GM19023 (cell line): Measurements from ENCODE around the gene TMA7B.
A peak's percentile ranks its signal among the peaks of the same experiment; 100 is the strongest.
"Not testable (repeated sequence)": the region's sequence is repeated elsewhere in the genome, so short reads cannot be mapped to it uniquely, and the experiment has no call there.

Experiments
- ATAC-seq: cut with Tn5 transposase; IDR thresholded peaks from one replicate; pipeline ENCODE4 v1.9.1; 2021; ENCODE audit warnings: mild to moderate bottlenecking, moderate library complexity; ENCODE audit not compliant: unreplicated experiment

Gene TMA7B

GRCh38 chr22:39951603-39952293, 8.4 kb upstream of the TMA7B start:
- ATAC-seq: not testable (repeated sequence)

GRCh38 chr22:39952347-39952746, 7.8 kb upstream of the TMA7B start:
- no peak for ATAC-seq

GRCh38 chr22:39953101-39953500, 7.1 kb upstream of the TMA7B start:
- ATAC-seq: no peak

- no peak for ATAC-seq
These were observed 5.6 kb upstream of the TMA7B start for GRCh38 chr22:39954584-39955055.

- ATAC-seq: no peak
These were observed 4.5 kb upstream of the TMA7B start for GRCh38 chr22:39955675-39956074.

GRCh38 chr22:39956932-39957664, 3.1 kb upstream of the TMA7B start:
- no peak for ATAC-seq

GRCh38 chr22:39958009-39958711, 2.0 kb upstream of the TMA7B start:
- ATAC-seq: no peak

GRCh38 chr22:39958949-39959639, 1.1 kb upstream of the TMA7B start:
- ATAC-seq: no peak

GRCh38 chr22:39960791-39961746, 872 bp downstream of the TMA7B start:
- peak; percentile 74 for ATAC-seq

- ATAC-seq: no peak
These were observed 1.9 kb downstream of the TMA7B start for GRCh38 chr22:39962071-39962470.

GRCh38 chr22:39965748-39966147, 5.6 kb downstream of the TMA7B start:
- ATAC-seq: no peak

- no peak for ATAC-seq
These were observed 6.3 kb downstream of the TMA7B start for GRCh38 chr22:39966470-39966869.

- no peak for ATAC-seq
These were observed 7.1 kb downstream of the TMA7B start for GRCh38 chr22:39967103-39967829.

- no peak for ATAC-seq
These were observed 8.1 kb downstream of the TMA7B start for GRCh38 chr22:39967996-39968972.

- ATAC-seq: no peak
These were observed 10.5 kb downstream of the TMA7B start for GRCh38 chr22:39970742-39971141.

- ATAC-seq: no peak
These were observed 12.4 kb downstream of the TMA7B start for GRCh38 chr22:39972641-39973040.

- no peak for ATAC-seq
These were observed 13.5 kb downstream of the TMA7B start for GRCh38 chr22:39973656-39974055.

GRCh38 chr22:39974065-39974464, 13.9 kb downstream of the TMA7B start:
- ATAC-seq: no peak
